B cell (primary cell): ENCODE measurements around the gene LEMD1. TPM values are rescaled to one million over a fixed set of nuclear protein-coding genes. Genes with fewer than 3 reads are reported as not detected.
A peak's percentile ranks its signal among the peaks of the same experiment; 100 is the strongest.

ENCODE experiments used
- ATAC-seq: fragments of 200-7000 bp; cut with Tn5 transposase; one replicate; pipeline ENCODE4 v1.10.0; 2021; ENCODE audit warnings: low read depth, mild to moderate bottlenecking, moderate number of reproducible peaks, moderate library complexity
- CTCF ChIA-PET: fragments of 350-600 bp; sonication (Branson Sonifier 250); formaldehyde crosslinking; loops from one replicate; lab custom pipeline; 2021; ENCODE audit warnings: antibody characterized with exemption, inconsistent platforms; lab: Charles Lee
- POLR2A ChIA-PET: fragments of 350-600 bp; sonication (Branson Sonifier 250); formaldehyde crosslinking; loops from one replicate; lab custom pipeline; 2021; ENCODE audit warnings: antibody characterized with exemption; lab: Charles Lee
- DNase-seq: peaks from one replicate; pipeline ENCODE4 v3.0.0; 2013
- H2AFZ ChIP-seq: 2 replicates; pipeline ENCODE4 v1.6.1; 2012; ENCODE audit warnings: mild to moderate bottlenecking, low read depth, low read length; ENCODE audit not compliant: insufficient read depth, poor library complexity, severe bottlenecking
- H3K27ac ChIP-seq, 2 donors: 1 replicate in 1 of 2; 2 replicates in 1 of 2; pipeline ENCODE4 v1.5.1; 2012 to 2013; ENCODE audit warnings: low read length in 2 of 2, mild to moderate bottlenecking in 2 of 2, moderate library complexity in 1 of 2
- H3K27me3 ChIP-seq, 4 experiments: fragments of 200-600 bp in 1 of 4; sonication (generic) in 1 of 4; replicated peaks in 1 of 4; 1 replicate in 2 of 4; 2 replicates in 2 of 4; pipeline versions ENCODE4 v1.6.1 to v1.7.0; 2013 to 2016; ENCODE audit warnings: low read length in 3 of 4, mild to moderate bottlenecking in 2 of 4, mixed read lengths in 1 of 4, moderate library complexity in 1 of 4; ENCODE audit not compliant: insufficient read depth in 4 of 4, control insufficient read depth in 3 of 4; ENCODE audit errors: control extremely low read depth in 1 of 4
- H3K36me3 ChIP-seq, 2 experiments: replicated peaks in 1 of 2; 1 replicate in 1 of 2; 2 replicates in 1 of 2; pipeline versions ENCODE4 v1.6.1 to v1.7.1; 2013; ENCODE audit warnings: low read length in 1 of 2; ENCODE audit not compliant: insufficient read depth in 2 of 2, control insufficient read depth in 1 of 2; ENCODE audit errors: control extremely low read depth in 1 of 2, extremely low read depth in 1 of 2
- H3K4me1 ChIP-seq, 2 donors: fragments of 200-600 bp in 1 of 2; sonication (generic) in 1 of 2; 1 replicate in 1 of 2; 2 replicates in 1 of 2; pipeline versions ENCODE4 v1.5.1 to v1.6.1; 2013 to 2017; ENCODE audit warnings: low read length in 2 of 2; ENCODE audit not compliant: control insufficient read depth in 2 of 2, insufficient read depth in 2 of 2
- H3K4me2 ChIP-seq: replicated peaks from 2 replicates; pipeline ENCODE3; 2012; ENCODE audit warnings: mild to moderate bottlenecking, low read depth, low read length; ENCODE audit not compliant: poor library complexity, severe bottlenecking
- H3K4me3 ChIP-seq, 5 experiments: fragments of 200-600 bp in 1 of 5; sonication (generic) in 1 of 5; 1 replicate in 3 of 5; 2 replicates in 2 of 5; pipeline versions ENCODE4 v1.5.1 to v1.7.0; 2011 to 2016; ENCODE audit warnings: low read length in 4 of 5, mild to moderate bottlenecking in 4 of 5, low read depth in 2 of 5, control low read depth in 1 of 5, moderate library complexity in 1 of 5; ENCODE audit not compliant: insufficient read depth in 1 of 5; ENCODE audit errors: control extremely low read depth in 1 of 5, extremely low read depth in 1 of 5
- H3K79me2 ChIP-seq: fragments of 200-600 bp; sonication (generic); one replicate; pipeline ENCODE4 v1.6.0; 2016; ENCODE audit warnings: low read length; ENCODE audit not compliant: control insufficient read depth, insufficient read depth
- H3K9ac ChIP-seq: fragments of 200-600 bp; sonication (generic); 2 replicates; pipeline ENCODE4 v1.6.1; 2017; ENCODE audit warnings: mild to moderate bottlenecking, low read length, moderate library complexity
- H3K9me3 ChIP-seq, 3 donors: one replicate each; pipeline versions ENCODE4 v1.6.1 to v1.7.1; 2013; ENCODE audit warnings: low read length in 2 of 3; ENCODE audit not compliant: control insufficient read depth in 2 of 3, insufficient read depth in 1 of 3; ENCODE audit errors: control extremely low read depth in 1 of 3
- H4K20me1 ChIP-seq: 2 replicates; pipeline ENCODE4 v1.6.0; 2012; ENCODE audit warnings: mild to moderate bottlenecking, low read length; ENCODE audit not compliant: insufficient read depth, control insufficient read depth, poor library complexity, severe bottlenecking
- H3K27ac Mint-ChIP-seq: one replicate; pipeline ENCODE4 v1.8.0; 2021; ENCODE audit warnings: mixed read lengths
- H3K27me3 Mint-ChIP-seq: one replicate; pipeline ENCODE4 v1.8.0; 2021; ENCODE audit warnings: mixed read lengths
- H3K4me1 Mint-ChIP-seq: one replicate; pipeline ENCODE4 v1.8.0; 2021; ENCODE audit warnings: mixed read lengths
- H3K4me3 Mint-ChIP-seq: one replicate; pipeline ENCODE4 v1.8.0; 2021; ENCODE audit warnings: mixed read lengths
- H3K9me3 Mint-ChIP-seq: one replicate; pipeline ENCODE4 v1.8.0; 2022; ENCODE audit warnings: mixed read lengths; ENCODE audit not compliant: insufficient read depth
- CTCF ChIP-seq: fragments of 200-600 bp; IDR thresholded peaks from one replicate; pipeline ENCODE4 v1.8.0; 2022; ENCODE audit warnings: antibody characterized with exemption, mild to moderate bottlenecking
- EZH2 ChIP-seq: IDR thresholded peaks from 2 replicates; pipeline ENCODE4 v1.6.1; 2012; ENCODE audit warnings: borderline replicate concordance, low read depth, mild to moderate bottlenecking, moderate library complexity, low read length; ENCODE audit not compliant: insufficient read depth, poor library complexity, severe bottlenecking
- WGBS: methylation state at CpG from one replicate; pipeline ENCODE4 v1.1.5; 2013; ENCODE audit warnings: missing lambda C conversion rate; ENCODE audit not compliant: insufficient coverage; 5-methylcytosine and 5-hydroxymethylcytosine counted together
- intact Hi-C: fragments of 100-400 bp; cut with micrococcal nuclease; formaldehyde crosslinking; loops from one replicate; pipeline ENCODE4 v1.10.0; 2022
- polyA plus RNA-seq: library from polyadenylated mRNA; depleted of rRNA; stranded (reverse); fragments of >200 nt; gene quantifications from 2 replicates; pipeline ENCODE4 v1.2.3, GENCODE V29; 2012
- total RNA-seq, 2 donors: library from RNA; stranded (reverse); fragments of 120-200 nt in 1 of 2; gene quantifications; 1 replicate in 1 of 2; 2 replicates in 1 of 2; pipeline versions ENCODE4 v1.2.3 to v1.2.4, GENCODE V29; 2013 to 2022

Gene LEMD1
- total and polyA plus RNA-seq, 2 donors (not counting 1 experiment from before 2014, with no cell fraction given): 0.57 TPM; not detected in 1

GRCh38 chr1:205373022-205373797 lies 48.6 kb downstream of the LEMD1 start:
- Histone ChIP-seq H3K4me3 (no peak overlapping the region), H3K9me3 (no peaks in the 10 kb centered on the region), H3K4me2 (no peak overlapping the region), H3K9ac (no peak overlapping the region), H3K27me3 (peaks cover 0 to 13% (median 5%) of the 10 kb centered on the region in 4 experiments), H2AFZ (no peak overlapping the region), H3K36me3 (no peaks in the 10 kb centered on the region), H3K79me2 (no peaks in the 10 kb centered on the region), H3K27ac (no peak overlapping the region), H3K4me1 (no peaks in the 10 kb centered on the region), H4K20me1 (no peaks in the 10 kb centered on the region)
- ChIA-PET CTCF (interaction anchor here (1.3 to 1.4 kb wide), 2 partner anchors 10 to 113 kb away, joined by 4 to 6 read pairs; no protein-coding TSS in a partner anchor), POLR2A (no interaction called here)
- no peak overlapping the region for H3K4me3 Mint-ChIP-seq
- no peaks in the 10 kb centered on the region for H3K9me3 Mint-ChIP-seq
- TF ChIP-seq EZH2: no peak
- TF ChIP-seq CTCF: no peak
- H3K27me3 Mint-ChIP-seq: peaks cover 49% of the 10 kb centered on the region
- DNase-seq (no peak), ATAC-seq (no peak)
- peak overlapping the region; percentile 34 for H3K27ac Mint-ChIP-seq
- WGBS: 71% methylated on average over 7 of the region's 9 CpGs
- H3K4me1 Mint-ChIP-seq: no peaks in the 10 kb centered on the region
- intact Hi-C loops: no loop called here
